ENCODE data around the gene PCDHA1. TPM values are rescaled to one million over a fixed set of nuclear protein-coding genes. Genes with fewer than 3 reads are reported as not detected.

The PCDHA1 gene
- total RNA-seq = not detected in 2 replicates

GRCh38 chr5:140785905-140786686 is at the start of gene PCDHA1:
Gene PCDHA1, plus strand, starts transcription at chr5:140786140.

GRCh38 chr5:140794595-140795258 is 8.8 kb downstream of the PCDHA1 start, which contains the start of gene PCDHA2:
Gene PCDHA2, plus strand, starts transcription at chr5:140794852.

GRCh38 chr5:140800816-140801493 is 15.0 kb downstream of the PCDHA1 start, which contains the start of gene PCDHA3:
Gene PCDHA3, plus strand, starts transcription at chr5:140801057.

DNA sequence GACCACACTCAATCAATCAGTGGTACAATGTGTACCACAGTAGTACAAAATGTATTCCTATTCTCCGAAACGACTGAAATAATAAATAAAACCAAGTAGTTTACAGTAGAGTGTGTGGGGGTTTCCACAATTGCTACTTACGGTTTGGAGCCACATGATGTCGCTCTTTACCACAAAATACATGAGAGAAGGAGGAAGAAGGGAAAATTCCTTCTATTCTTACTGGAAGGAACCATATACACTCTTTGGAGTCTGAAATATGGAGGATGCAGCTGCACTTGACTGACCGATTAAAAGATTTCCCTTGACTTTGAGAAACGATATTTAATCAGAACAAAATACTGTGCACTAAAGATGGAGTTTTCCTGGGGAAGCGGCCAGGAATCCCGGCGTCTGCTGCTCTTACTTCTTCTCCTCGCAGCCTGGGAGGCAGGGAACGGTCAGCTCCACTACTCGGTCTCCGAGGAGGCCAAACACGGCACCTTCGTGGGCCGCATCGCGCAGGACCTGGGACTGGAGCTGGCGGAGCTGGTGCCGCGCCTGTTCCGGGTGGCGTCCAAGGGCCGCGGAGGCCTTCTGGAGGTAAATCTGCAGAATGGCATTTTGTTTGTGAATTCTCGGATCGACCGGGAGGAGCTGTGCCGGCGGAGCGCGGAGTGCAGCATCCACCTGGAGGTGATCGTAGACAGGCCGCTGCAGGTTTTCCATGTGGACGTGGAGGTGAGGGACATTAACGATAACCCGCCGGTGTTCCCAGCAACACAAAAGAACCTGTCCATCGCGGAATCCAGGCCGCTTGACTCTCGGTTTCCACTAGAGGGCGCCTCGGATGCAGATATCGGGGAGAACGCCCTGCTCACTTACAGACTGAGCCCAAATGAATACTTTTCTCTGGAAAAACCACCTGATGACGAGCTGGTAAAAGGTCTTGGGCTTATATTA is 21.2 kb downstream of the PCDHA1 start, which contains the start of gene PCDHA4:
PCDHA4 (plus strand) TSS at position 235 of the 942 bp plus-strand sequence.

DNA sequence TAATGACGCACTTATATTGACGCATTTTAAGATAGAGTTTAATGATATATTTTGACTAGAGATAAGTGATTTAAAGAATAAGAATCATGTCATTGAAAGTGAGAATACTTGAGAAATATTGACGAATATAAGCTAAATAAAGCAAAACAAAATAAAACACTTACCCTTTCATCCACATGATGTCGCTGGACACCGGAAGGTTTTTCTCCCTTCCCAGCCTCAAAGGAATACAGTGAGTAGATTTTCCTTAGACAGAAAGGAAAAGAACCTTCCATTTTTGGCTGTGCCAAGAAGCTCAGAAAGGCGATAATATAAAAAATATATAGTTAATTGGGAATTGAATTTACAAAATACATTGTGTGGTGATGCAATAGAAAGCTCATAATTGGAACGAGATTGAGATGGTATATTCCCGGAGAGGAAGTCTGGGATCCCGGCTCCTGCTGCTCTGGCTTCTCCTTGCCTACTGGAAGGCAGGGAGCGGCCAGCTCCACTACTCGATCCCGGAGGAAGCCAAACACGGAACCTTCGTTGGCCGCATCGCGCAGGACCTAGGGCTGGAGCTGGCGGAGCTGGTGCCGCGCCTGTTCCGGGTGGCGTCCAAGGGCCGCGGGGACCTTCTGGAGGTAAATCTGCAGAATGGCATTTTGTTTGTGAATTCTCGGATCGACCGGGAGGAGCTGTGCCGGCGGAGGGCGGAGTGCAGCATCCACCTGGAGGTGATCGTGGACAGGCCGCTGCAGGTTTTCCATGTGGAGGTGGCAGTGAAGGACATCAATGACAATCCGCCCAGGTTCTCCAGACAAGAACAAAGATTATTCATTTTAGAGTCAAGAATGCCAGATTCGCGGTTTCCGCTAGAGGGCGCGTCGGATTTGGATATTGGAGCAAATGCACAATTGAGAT is 35.7 kb downstream of the PCDHA1 start, which contains the start of gene PCDHA5:
PCDHA5 (plus strand) TSS at position 239 of the 906 bp plus-strand sequence.

DNA sequence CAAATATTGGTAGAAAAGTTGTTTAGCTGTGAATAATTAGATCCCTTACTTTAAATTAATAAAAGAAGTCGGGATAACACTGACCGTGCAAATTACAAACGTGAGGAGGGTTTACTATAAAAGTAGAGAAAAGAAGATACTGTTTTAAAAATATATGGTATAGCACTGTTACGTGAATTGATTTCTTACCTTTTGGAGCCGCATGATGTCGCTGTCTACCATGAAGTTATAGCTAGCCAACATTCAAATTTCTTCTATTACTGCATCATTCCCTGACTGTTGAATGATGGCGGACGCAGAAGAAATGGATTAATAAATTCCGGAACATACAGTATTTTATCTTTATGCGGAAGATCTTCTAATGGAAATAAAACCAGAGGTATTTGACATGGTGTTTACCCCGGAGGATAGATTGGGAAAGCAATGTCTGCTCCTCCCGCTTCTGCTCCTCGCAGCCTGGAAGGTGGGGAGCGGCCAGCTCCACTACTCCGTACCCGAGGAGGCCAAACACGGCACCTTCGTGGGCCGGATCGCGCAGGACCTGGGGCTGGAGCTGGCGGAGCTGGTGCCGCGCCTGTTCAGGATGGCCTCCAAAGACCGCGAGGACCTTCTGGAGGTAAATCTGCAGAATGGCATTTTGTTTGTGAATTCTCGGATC is 41.9 kb downstream of the PCDHA1 start, which contains the start of gene PCDHA6:
PCDHA6 (plus strand) TSS at position 257 of the 658 bp plus-strand sequence; CDS start at position 389, 132 bp downstream.

DNA sequence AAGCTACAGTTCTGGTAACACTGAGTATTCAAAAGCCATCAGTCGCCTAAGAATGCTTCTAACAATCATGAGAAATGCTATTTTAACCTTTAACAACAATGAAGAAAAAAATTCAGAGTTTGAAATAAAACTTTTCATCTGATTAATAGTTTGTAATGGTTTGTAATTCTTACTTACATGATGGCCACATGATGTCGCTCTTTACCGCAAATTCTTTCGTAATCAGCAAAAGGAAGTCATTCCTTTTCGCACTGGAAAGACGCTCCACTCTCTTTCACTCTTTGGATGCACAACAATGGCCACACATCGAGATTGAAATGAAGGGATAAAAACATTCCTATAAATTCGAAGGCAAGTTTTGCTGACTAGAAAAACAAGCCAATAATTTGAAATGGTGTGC is 48.1 kb downstream of the PCDHA1 start, which contains the start of gene PCDHA7:
PCDHA7 (plus strand) TSS at position 277 of the 400 bp plus-strand sequence; CDS start at position 392, 115 bp downstream.

DNA sequence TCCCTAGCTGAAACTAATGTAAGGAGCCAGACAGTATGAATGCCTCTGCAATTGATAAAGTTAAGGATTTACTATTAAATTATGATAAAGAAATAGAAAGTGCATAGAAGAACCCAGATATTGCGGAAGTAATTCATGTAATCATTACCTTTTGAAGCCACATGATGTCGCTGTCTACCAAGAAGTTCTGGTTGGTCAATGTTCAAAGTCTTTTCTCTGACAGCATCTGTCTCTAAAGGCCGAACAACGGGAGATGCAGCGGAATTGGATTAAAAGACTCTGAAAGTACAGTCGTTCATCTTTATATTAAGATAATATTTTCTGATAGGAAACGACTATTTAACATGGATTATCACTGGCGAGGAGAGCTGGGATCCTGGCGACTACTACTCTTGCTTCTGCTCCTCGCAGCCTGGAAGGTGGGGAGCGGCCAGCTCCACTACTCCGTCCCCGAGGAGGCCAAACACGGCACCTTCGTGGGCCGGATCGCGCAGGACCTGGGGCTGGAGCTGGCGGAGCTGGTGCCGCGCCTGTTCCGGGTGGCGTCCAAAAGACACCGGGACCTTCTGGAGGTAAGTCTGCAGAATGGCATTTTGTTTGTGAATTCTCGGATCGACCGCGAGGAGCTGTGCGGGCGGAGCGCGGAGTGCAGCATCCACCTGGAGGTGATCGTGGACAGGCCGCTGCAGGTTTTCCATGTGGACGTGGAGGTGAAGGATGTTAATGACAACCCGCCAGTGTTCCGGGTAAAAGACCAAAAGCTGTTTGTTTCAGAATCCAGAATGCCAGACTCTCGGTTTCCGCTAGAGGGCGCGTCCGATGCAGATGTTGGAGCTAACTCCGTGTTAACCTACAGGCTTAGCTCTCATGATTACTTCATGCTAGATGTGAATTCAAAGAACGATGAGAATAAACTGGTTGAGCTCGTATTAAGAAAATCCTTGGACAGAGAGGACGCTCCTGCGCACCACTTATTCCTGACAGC is 55.3 kb downstream of the PCDHA1 start, which contains the start of gene PCDHA8:
PCDHA8 (plus strand) TSS at position 210 of the 985 bp plus-strand sequence; CDS start at position 345, 135 bp downstream.

GRCh38 chr5:140848139-140849102 is 62.5 kb downstream of the PCDHA1 start, which contains the start of gene PCDHA9:
Gene PCDHA9, plus strand, starts transcription at chr5:140848382. Its CDS starts 114 bp downstream, at chr5:140848496.

DNA sequence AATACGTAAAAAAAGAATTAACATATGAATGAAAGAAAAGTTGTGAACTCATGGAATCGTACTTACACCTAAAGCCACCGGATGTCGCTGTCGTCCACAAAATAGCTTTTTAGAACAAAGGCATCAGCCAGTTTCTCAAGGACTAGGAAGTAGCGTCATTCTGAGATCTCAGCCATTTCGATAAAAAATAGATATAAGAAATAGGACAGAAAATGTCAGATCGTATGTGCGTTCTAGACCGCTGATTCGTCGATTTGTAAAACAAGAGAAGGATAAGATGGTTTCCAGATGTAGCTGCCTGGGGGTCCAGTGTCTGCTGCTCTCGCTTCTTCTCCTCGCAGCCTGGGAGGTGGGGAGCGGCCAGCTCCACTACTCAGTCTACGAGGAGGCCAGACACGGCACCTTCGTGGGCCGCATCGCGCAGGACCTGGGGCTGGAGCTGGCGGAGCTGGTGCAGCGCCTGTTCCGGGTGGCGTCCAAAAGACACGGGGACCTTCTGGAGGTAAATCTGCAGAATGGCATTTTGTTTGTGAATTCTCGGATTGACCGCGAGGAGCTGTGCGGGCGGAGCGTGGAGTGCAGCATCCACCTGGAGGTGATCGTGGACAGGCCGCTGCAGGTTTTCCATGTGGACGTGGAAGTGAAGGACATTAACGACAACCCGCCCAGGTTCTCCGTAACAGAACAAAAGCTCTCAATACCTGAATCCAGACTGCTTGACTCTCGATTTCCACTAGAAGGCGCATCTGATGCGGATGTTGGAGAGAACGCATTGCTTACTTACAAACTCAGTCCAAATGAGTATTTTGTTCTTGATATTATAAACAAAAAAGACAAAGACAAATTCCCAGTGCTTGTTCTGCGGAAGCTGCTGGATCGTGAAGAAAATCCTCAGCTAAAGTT is 70.1 kb downstream of the PCDHA1 start, which contains the start of gene PCDHA10:
PCDHA10 (plus strand) TSS at position 126 of the 903 bp plus-strand sequence; CDS start at position 278, 152 bp downstream.

GRCh38 chr5:140868721-140869554 is 83.0 kb downstream of the PCDHA1 start, which contains the start of gene PCDHA11:
Gene PCDHA11, plus strand, starts transcription at chr5:140868957. Its CDS starts 147 bp downstream, at chr5:140869104.

GRCh38 chr5:140875085-140876065 is 89.4 kb downstream of the PCDHA1 start, which contains the start of gene PCDHA12:
Gene PCDHA12, plus strand, starts transcription at chr5:140875308. Its CDS starts 165 bp downstream, at chr5:140875473.

DNA sequence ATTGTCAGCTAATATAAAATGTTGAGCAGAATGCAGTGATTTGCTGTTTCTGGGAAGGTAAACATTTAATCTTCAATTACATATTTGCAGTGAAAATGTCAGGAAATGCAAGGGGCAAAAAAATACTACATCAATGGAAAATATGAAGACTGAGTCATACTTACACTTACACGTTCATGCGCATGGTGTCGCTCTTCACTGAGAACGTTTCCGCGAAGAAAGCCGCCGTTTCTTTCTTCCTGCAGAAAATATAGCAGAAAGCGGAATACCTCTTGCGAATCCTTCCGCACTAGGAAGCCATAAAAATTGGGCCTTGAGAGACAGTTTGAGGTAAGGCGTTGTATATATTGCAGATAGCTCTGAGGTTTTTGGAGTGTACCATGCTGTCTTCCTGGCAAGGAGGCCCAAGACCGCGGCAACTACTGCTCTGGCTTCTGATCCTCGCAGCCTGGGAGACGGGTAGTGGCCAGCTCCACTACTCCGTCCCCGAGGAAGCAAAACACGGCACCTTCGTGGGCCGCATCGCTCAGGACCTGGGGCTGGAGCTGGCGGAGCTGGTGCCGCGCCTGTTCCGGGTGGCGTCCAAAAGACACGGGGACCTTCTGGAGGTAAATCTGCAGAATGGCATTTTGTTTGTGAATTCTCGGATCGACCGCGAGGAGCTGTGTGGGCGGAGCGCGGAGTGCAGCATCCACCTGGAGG is 96.1 kb downstream of the PCDHA1 start, which contains the start of gene PCDHA13:
PCDHA13 (plus strand) TSS at position 236 of the 702 bp plus-strand sequence; CDS start at position 381, 145 bp downstream.

